A673 (cell line): ENCODE results near the gene BMERB1. TPM values are rescaled to one million over a fixed set of nuclear protein-coding genes. Genes with fewer than 3 reads are reported as not detected.

Source experiments
- BruUV-seq: library from RNA; stranded (reverse); fragments of 400-500 nt; replicated peaks from 2 replicates; lab custom pipeline; 2021; lab: Mats Ljungman, UMichigan
- CTCF ChIA-PET: fragments of 300-600 bp; sonication (Branson Sonifier 250); formaldehyde crosslinking; loops from one replicate; lab custom pipeline; 2022; ENCODE audit warnings: antibody characterized with exemption; lab: Charles Lee
- POLR2A ChIA-PET: fragments of 300-600 bp; sonication (Branson Sonifier 250); formaldehyde crosslinking; loops from one replicate; lab custom pipeline; 2022; ENCODE audit warnings: antibody characterized with exemption; ENCODE audit not compliant: low non-redundant PET; lab: Charles Lee
- DNase-seq: peaks from one replicate; pipeline ENCODE4 v3.0.0-alpha.2; 2015; ENCODE audit warnings: low spot score
- H3K27ac ChIP-seq: fragments of 200-600 bp; sonication (generic); 2 replicates; pipeline ENCODE4 v1.5.1; 2016; ENCODE audit warnings: mixed run types, low read depth, mild to moderate bottlenecking, mixed read lengths, antibody characterized with exemption, low read length; ENCODE audit not compliant: poor library complexity, severe bottlenecking
- H3K27me3 ChIP-seq: fragments of 200-600 bp; sonication (generic); replicated peaks from 2 replicates; pipeline ENCODE4 v1.6.1; 2017; ENCODE audit warnings: mixed run types, low read depth, mild to moderate bottlenecking, mixed read lengths, antibody characterized with exemption, low read length; ENCODE audit not compliant: insufficient read depth, poor library complexity
- H3K36me3 ChIP-seq: fragments of 200-600 bp; sonication (generic); 2 replicates; pipeline ENCODE4 v1.6.1; 2016; ENCODE audit warnings: mixed run types, mild to moderate bottlenecking, mixed read lengths, antibody characterized with exemption, low read length; ENCODE audit not compliant: insufficient read depth, poor library complexity, severe bottlenecking
- H3K4me1 ChIP-seq: fragments of 200-600 bp; sonication (generic); 2 replicates; pipeline ENCODE4 v1.6.1; 2017; ENCODE audit warnings: mixed run types, mild to moderate bottlenecking, mixed read lengths, antibody characterized with exemption, low read length; ENCODE audit not compliant: insufficient read depth, poor library complexity, severe bottlenecking
- H3K4me3 ChIP-seq: fragments of 200-600 bp; sonication (generic); 2 replicates; pipeline ENCODE4 v1.5.1; 2016; ENCODE audit warnings: low read depth, mixed run types, mild to moderate bottlenecking, mixed read lengths, low read length; ENCODE audit not compliant: poor library complexity, severe bottlenecking
- H3K9me3 ChIP-seq: fragments of 200-600 bp; sonication (generic); 2 replicates; pipeline ENCODE4 v1.6.1; 2016; ENCODE audit warnings: mixed run types, low read depth, mild to moderate bottlenecking, mixed read lengths, antibody characterized with exemption, low read length; ENCODE audit not compliant: poor library complexity, severe bottlenecking
- EZH2 ChIP-seq: fragments of 200-600 bp; sonication (generic); IDR thresholded peaks from 2 replicates; pipeline ENCODE4 v1.6.1; 2017; ENCODE audit warnings: borderline replicate concordance, low read depth, mild to moderate bottlenecking, mixed read lengths, antibody characterized with exemption, low read length; ENCODE audit not compliant: poor library complexity, severe bottlenecking
- intact Hi-C: fragments of 100-400 bp; cut with micrococcal nuclease; formaldehyde crosslinking; loops from one replicate; pipeline ENCODE4 v1.10.0; 2022; ENCODE audit not compliant: unreplicated experiment
- total RNA-seq: library from RNA; stranded (reverse); gene quantifications from 2 replicates; pipeline ENCODE4 v1.2.3, GENCODE V29; 2021
- TF ChIP-seq, protein P1 (sequence below): fragments of 300-800, 200-600 bp; sonication (generic); conservative IDR thresholded peaks from 2 replicates; pipeline ENCODE4 v1.5.1; 2017; ENCODE audit warnings: low read depth, mild to moderate bottlenecking, antibody characterized with exemption, low read length, moderate library complexity, mixed read lengths

The BMERB1 gene
- total RNA-seq, 1 experiment from 2014 or later, result 11.5 TPM

DNA sequence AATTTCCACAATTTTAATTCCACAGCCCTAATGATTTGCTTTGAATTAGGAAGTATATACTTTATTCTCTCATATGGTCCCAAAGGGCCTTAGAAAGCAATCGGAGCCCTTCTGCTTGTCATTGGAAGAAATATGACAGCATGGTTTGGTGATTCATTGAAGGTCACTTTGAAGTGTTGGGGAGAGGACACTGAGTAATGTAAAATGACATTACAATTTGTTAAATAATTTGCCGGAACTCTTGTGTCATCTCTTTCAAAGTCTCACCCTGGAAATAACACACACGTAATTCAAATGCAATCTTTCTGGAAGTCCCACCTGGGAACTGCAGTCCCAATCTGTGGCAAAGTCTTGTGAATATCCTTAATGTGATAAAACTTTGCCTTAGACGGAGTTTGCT, 59.8 kb downstream of the BMERB1 start:
- intact Hi-C loops, result no loop called here
- H3K36me3 ChIP-seq, result no peaks in the 10 kb centered on the region
- DNase-seq, result no peak
- no peaks in the 10 kb centered on the region for H3K4me1 ChIP-seq
- no TSS peak for BruUV-seq
- CTCF ChIA-PET, result no interaction called here
- H3K27ac ChIP-seq, result no peak overlapping the region
- no peaks in the 10 kb centered on the region for H3K9me3 ChIP-seq
- H3K27me3 ChIP-seq, result no peaks in the 10 kb centered on the region
- H3K4me3 ChIP-seq, result no peak overlapping the region
- POLR2A ChIA-PET, result no interaction called here
- no peak for TF ChIP-seq EZH2
- TF ChIP-seq, protein P1, sequence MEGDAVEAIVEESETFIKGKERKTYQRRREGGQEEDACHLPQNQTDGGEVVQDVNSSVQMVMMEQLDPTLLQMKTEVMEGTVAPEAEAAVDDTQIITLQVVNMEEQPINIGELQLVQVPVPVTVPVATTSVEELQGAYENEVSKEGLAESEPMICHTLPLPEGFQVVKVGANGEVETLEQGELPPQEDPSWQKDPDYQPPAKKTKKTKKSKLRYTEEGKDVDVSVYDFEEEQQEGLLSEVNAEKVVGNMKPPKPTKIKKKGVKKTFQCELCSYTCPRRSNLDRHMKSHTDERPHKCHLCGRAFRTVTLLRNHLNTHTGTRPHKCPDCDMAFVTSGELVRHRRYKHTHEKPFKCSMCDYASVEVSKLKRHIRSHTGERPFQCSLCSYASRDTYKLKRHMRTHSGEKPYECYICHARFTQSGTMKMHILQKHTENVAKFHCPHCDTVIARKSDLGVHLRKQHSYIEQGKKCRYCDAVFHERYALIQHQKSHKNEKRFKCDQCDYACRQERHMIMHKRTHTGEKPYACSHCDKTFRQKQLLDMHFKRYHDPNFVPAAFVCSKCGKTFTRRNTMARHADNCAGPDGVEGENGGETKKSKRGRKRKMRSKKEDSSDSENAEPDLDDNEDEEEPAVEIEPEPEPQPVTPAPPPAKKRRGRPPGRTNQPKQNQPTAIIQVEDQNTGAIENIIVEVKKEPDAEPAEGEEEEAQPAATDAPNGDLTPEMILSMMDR, result no peak

DNA sequence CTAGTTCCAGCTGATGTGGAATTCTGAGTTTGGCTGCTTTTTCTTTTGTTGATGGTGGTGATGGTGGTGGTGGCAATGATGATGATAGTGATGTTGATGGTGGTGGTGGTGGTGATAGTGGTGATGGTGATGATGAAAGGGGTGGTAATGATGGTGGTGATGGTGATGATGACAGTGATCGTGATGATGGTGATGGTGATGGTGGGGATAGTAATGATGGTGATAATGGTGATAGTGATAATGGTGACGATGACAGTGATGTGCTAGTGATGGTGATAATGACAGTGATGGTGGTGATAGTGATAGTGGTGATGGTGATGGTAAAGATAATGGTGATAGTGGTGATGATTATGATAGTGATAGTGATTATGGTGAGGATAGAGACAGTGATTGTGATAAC, 61.5 kb downstream of the BMERB1 start:
- H3K27me3 ChIP-seq, result no peaks in the 10 kb centered on the region
- TF ChIP-seq, protein P1, result no peak
- TF ChIP-seq EZH2, result no peak
- H3K9me3 ChIP-seq, result no peaks in the 10 kb centered on the region
- H3K36me3 ChIP-seq, result no peaks in the 10 kb centered on the region
- no peak overlapping the region for H3K4me3 ChIP-seq
- no TSS peak for BruUV-seq
- ChIA-PET POLR2A (no interaction called here), CTCF (no interaction called here)
- H3K4me1 ChIP-seq, result no peaks in the 10 kb centered on the region
- H3K27ac ChIP-seq, result no peak overlapping the region
- intact Hi-C loops, result no loop called here
- no peak for DNase-seq

DNA sequence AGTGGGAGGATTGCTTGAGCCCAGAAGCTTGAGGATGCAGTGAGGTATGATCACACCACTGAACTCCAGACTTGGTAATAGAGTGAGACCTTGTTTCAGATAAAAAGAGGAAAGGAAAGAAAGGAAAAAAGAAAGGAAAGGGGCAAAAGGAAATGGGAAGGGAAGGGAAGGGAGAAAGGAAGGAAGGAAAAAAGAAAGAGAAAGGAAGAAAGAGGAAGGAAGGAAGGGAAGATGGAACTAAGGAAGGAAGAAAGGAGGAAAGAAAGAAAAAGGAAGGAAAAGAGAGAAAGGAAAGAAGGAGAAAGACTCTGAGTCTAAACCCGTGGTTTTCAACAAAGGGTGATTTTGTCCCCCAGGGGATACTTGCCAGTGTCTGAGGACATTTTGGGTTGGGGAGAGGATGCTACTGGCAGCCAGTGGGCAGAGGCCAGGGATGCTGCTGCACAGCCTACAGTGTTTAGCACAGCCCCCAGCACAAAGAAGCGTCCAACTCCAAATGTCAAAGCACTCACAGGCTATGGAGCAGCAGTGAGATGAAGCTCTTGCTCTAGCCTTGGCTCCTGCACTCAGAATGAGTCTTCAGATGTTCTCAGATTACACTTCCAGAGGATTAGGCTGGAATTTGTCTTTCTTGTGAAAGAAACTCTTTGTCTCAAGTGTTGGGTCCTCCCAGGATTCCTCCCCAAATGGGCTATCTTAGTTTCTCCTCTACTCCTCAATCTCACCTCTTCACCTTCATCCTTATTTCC, 64.2 kb downstream of the BMERB1 start:
- BruUV-seq, result no TSS peak
- DNase-seq, result no peak
- no peaks in the 10 kb centered on the region for H3K27me3 ChIP-seq
- no peak for TF ChIP-seq EZH2
- TF ChIP-seq, protein P1, result no peak
- H3K4me1 ChIP-seq, result peaks cover 10% of the 10 kb centered on the region
- H3K36me3 ChIP-seq, result no peaks in the 10 kb centered on the region
- no peak overlapping the region for H3K4me3 ChIP-seq
- H3K27ac ChIP-seq, result no peak overlapping the region
- ChIA-PET CTCF (no interaction called here), POLR2A (interaction anchor here (0.7 kb wide), 1 partner anchor 54 kb away, joined by 3 read pairs; no protein-coding TSS in a partner anchor)
- H3K9me3 ChIP-seq, result no peaks in the 10 kb centered on the region
- intact Hi-C loops, result no loop called here
